Hematopoietic multipotent progenitor cell treated with erythropoietin and hydrocortisone succinate and interleukin-3 and kit ligand, for 4 days (in vitro differentiated cells): Measurements from ENCODE around the gene CHD9NB.
"Not testable (repeated sequence)": the region's sequence is repeated elsewhere in the genome, so short reads cannot be mapped to it uniquely, and the experiment has no call there.

Source experiments
- DNase-seq: peaks from one replicate; pipeline ENCODE4 v3.0.0-alpha.2; 2015

The CHD9NB gene

DNA sequence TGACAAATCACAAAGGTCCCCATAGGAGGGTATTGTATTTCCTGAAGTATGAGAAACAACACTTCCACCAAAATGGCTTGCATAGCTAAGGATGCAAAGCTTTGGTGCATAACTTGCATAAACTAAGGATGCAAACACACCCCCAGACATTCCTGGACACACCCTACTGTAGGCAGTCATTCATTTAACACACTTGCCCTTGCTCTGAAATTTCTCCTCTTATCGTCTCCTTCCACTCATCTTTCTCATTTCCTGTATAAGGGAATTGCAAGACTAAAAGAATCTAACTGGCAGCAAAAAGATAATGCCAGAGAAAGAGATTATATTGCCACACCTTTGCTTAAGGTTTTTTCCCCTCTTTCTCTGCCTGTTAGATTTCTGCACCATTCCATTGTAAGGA lies 30.4 kb upstream of the CHD9NB start:
- DNase-seq, result peak; percentile 74

DNA sequence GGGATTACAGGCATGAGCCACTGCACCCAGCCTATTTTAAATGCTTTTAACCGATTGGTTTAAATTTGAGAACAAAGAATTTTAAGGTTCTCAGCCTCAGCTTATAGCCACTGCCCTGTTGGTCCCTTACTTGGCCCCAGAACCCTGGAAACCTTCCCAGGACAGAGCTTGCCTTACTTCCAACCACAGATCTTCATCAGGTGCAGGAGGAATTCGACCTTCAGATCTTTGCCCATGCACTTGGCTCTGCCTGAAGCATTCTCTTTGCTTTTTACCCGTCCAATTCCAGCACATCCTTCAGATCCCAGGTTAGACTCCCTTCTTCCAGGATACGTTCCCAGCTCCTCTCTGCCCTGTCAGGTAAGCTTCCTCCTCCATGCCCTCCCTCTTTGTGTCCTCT lies 29.8 kb upstream of the CHD9NB start:
- DNase-seq, result no peak

DNA sequence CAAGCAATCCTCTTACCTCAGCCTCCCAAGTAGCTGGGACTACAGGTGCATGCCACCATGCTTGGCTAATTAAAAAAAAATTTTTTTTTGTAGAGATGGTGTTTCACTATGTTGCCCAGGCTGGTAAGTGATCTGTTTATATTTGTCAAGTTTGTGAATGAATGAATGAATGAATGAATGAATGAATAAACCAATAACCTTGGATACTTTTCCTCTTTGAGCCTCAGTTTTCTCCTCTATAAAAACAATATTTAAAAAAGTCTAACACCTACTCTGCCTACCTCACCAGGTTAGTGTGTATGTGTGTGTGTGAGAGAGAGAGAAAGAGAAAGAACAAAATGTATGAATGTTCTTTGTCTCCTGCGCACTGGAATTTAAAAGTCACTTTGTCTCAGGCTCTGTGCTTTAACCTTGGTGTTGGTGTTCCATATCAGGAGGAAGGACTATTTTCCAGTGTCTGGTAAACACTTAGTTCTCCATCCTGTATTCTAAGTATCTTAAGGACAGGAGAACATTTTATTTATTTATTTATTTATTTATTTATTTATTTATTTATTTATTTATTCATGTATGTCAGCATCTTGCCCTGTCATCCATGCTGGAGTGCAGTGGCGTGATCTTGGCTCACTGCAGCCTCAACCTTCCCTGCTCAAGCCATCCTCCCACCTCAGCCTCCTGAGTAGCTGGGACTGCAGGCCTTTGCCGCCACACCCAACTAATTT lies 29.1 kb upstream of the CHD9NB start:
- no peak for DNase-seq

DNA sequence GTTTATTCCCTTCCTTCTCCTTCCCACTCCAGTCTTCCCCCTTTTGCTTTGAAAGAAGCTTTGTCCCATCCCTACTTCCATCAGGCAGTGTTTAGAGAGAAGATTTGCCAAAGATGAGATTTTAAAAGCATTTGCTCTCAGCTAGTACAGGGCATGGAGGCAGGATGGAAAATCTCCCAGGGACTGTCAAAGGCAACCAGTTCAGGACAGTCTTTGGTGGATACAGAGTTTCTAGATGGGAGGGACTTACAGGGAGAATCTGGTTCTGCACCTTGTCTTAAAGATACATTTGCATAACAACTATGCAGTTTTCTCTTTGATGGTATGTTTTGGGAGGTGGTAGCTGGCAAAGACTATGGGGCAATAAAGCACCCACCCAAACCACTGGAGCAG lies 28.3 kb upstream of the CHD9NB start:
- DNase-seq, result no peak

DNA sequence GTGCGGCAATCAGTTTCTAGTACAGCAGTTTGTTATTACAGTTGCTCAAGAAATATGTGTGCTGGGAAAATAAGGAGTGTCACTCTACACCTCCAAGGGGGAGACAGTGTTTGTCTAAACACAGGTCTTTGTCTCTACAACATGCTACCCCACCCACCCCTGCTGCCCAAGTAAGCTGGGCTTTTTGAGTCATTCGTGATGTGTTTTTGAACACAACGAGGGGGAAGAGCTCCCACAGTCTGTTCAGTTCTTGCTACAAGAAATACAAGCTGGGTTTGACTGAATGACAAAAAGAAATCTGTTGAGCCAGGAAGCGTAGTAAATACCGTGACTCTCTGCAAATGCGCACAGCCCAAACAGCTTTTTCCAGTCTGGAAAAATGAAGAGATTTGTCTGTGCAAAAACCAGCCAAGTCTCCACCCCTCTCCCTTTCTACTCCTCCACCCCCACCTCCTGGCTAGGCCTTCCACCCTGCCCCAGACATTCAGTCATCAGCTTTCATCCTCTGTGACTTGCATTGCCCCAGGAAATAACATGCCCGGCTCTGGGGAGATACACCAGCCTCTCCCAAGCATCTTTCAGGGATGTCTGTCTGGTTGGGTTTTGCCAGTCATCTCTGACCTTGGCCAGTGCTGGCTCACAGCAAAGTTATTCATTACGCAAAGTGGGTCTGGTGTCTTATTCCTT lies 27.8 kb upstream of the CHD9NB start:
- DNase-seq, result no peak

DNA sequence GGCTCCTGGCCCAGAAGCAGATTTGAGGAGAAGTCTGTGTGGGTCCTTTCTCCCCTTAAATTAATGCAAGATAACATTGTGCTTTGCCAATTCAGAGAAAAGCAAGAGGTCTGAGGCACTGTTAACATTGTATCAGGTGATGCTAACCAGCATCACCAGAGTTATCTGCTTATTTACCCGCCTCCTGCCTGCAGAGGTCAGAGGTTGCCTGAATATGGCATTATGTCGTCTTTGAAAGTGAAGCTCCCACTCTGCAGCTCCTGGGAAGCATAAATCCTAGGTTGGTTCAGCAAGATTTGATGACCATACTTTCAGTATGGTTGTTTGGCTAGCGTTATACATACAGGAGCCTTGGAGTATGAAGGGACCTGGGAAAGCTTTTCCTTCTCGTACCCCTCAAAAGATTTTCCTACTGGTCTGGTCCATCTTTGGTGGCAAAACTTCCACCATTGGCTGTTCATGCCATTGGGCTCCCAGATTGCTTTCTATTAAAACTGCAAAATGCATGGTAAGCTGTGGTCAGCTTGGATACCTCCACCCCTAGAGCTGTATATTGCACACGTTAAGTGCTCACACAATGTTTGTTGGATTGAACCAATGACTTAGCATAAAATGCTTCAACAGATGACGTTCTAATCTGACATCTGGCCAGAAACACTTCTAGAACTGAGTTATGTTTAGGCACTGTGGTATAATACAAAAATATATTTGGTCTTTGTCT lies 26.2 kb upstream of the CHD9NB start:
- peak; percentile 73 for DNase-seq

DNA sequence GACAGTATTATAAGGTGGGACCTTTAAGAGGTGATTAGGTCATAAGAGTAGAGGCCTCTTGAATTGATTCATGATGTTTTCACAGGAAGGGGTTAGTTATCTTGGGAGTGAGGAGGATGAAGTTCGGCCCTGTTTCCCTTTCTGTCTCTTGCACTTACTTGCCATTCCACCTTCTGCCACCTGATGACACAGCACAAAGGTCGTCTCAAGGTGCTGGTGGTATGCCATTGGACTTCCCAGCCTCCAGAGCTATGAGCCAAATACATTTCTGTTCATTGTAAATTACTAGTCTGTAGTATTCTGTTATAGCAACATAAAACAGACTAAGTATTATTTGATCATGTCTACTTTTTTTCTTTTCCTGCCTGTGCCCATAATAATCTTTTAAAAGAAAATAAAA lies 25.6 kb upstream of the CHD9NB start:
- no peak for DNase-seq

DNA sequence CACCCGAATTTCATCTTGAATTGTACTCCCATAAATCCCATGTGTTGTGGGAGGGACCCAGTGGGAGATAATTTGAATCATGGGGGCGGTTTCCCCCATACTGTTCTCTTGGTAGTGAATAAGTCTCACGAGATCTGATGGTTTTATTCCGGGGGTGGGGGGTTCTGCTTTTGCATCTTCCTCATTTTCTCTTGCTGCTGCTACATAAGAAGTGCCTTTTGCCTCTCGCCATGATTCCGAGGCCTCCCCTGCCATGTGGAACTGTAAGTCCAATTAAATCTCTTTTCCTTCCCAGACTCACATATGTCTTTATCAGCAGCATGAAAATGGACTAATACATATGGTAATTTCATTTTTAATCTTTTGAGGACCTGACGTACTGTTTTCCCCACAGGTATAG lies 22.8 kb upstream of the CHD9NB start:
- not testable (repeated sequence) for DNase-seq

DNA sequence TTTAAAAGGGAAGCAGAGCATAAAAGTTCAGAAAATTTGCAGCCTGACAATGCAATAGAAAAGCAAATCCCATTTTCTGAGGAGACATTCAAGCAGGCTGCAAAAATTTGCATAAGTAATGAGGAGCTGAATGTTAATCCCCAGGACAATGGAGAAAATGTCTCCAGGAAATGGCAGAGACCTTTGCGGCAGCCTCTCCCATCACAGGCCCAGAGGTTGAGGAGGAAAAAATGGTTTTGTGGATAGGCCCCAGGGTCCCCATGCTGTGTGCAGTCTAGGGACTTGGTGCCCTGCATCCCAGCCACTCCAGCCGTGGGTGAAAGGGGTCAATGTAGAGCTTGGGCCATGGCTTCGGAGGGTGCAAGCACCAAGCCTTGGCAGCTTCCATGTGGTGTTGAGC lies 21.6 kb upstream of the CHD9NB start:
- not testable (repeated sequence) for DNase-seq

DNA sequence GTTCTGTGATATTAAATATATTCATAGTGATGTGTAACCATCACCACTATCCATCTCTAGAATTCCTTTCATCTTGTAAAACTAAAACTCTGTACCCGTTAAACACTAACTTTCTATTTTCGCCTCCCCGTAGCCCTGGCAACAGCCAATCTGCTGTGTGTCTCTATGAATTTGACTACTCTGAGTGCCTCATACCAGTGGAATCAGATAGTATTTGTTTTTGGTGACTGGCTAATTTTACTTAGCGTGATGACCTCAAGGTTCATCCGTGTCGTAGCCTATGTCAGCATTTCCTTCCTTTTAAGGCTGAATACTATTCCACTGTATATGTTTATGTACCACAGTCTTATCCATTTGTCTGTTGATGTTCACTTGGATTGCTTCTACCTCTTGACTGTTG lies 20.3 kb upstream of the CHD9NB start:
- no peak for DNase-seq

DNA sequence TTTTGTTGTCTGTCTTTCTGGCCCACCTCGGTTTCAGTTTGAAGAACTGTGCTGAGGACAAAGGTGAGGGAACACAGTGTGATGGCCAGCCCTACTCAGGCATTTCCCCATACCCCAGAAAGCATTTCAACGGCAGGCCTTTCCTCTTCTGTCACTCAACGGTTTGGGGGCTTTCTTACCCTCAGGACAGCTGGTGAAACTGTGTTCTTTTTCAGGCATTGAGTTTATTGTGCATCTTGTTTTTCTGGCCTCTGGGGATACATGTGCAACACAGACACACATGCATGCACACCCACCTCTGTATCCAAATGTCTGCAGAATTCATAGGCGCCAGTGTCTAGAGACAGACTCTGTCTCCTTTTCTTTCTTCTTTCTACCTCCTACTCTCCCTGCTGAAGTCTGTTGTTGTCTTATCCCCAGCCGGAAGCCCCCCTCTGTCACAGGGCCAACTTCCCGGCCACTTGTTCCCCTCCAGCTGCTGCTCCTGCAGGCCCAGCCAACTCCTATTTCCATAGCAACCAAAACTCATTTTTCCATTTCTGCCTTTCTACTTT lies 19.1 kb upstream of the CHD9NB start:
- DNase-seq, result peak; percentile 66

DNA sequence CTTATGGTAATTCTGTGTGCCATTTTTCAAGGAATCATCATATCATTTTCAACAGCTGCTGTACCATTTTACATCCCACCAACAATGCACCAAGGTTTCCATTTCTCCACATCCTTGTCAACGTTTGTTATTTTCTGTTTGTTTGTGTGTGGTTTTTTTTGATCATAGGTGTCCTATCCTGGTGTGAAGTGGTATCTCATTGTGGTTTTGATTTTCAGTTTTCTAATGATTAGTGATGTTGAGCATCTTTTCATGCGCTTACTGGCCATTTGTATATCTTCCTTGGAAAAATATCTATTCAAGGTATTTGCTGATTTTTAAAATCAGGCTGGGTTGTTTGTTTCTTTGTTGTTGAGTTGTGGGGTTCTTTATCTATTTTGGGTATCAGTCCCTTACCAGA lies 17.1 kb upstream of the CHD9NB start:
- DNase-seq, result no peak

DNA sequence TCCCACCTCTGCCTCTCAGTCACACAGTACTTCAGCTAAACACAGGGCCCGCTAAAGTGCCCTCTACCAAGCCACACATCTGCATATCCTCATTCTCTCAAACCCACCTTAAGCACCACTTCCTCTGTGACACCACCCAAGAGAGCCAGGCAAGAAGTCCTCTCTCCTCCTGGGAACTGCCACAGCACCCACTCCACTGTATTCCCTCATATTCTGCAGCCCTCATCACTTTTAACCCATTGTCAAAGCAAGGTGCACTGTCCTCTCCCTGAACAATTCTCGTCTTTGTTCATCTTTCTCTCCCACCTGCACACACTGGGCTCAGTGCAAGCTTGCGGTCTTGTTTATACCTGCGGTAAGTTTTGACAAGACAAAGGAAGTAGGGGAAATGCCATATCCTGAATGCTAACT lies 15.7 kb upstream of the CHD9NB start:
- DNase-seq, result no peak

DNA sequence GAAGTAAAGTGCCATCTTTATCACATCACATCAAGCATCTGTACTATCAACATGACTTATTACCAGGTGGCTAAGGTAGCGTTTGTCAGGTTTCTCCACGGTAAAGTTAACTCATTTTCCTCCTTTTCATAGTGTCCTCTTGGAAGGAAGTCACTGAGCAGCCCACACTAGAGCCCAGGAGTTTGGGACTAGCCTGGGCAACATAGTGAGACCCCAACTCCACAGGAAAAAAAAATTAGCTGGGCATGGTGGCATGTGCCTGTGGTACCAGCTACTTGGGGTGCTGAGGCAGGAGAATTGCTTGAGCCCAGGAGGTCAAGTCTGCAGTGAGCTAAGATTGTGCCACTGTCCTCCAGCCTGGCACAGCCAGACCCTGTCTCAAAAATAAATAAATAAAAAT lies 15.0 kb upstream of the CHD9NB start:
- no peak for DNase-seq

DNA sequence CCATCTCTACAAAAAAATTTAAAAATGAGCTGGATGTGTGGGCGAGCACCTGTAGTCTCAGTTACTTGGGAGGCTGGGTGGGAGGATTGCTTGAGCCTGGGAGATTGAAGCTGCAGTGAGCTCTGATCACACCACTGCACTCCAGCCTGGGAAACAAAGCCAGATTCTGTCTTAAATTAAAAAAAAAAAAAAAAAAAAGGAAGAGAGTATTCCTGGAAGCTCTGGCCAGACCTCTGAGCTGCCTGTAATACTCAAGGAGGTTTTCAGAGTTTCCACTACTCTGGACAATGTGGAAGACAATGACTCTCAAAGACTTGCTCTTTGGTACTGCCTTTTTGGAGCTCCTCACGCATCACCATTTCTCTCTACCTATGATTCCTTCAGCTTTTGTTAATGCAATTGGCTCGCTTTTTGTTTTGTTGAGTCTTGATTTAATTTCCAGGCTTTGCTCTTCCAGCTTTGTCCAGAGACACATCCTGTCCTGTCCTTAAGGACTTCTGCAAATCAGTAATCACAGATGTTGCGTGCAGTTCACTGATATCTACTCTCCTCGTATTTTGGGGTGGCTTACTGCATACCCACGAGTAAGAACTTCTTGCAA lies 12.9 kb upstream of the CHD9NB start:
- no peak for DNase-seq

DNA sequence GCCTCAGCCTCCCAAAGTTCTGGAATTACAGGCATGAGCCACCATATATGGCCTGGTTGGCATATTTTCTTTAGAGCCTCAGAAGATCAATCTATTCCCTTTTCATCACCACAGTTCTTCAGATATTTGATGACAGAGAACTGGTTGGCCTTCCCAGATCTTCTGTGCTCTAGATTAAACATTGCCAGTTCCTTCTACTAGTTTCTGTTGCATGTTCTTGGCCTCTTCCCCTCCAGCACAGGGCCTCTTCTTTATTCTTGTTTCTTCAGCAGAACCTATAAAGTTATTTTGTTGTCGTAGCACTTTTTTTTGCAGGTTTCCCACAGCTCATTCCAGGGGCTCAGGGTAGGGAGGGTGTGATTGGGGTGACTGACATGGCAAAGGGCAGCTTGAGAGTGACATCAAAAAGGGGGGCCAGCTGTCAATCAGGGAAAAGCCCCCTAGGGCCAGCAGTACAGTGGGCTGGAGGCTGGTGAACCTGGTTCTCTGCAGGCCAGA lies 11.4 kb upstream of the CHD9NB start:
- no peak for DNase-seq

DNA sequence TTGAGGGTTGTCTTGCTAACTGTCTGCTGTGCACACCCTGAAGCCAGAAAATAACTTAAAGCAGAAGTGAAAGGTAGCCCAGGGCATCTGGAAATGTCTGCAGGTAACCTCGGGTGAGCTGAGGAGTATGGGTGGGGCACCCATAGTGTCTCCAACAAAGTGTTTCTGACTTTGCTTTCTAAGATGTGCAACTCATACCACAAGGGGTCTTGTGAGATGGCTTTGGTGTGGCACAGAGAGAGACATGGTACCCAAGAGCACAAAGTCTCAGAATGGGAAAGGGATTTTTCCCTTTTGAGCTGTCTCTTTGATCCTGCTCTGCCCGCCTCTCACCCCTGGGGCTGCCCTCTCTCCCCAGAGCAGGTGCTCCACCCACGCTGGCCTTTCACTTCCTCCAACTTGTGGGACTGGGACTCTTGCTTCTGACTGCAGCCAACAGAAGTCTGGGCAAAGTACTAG lies 9.0 kb upstream of the CHD9NB start:
- peak; percentile 42 for DNase-seq

DNA sequence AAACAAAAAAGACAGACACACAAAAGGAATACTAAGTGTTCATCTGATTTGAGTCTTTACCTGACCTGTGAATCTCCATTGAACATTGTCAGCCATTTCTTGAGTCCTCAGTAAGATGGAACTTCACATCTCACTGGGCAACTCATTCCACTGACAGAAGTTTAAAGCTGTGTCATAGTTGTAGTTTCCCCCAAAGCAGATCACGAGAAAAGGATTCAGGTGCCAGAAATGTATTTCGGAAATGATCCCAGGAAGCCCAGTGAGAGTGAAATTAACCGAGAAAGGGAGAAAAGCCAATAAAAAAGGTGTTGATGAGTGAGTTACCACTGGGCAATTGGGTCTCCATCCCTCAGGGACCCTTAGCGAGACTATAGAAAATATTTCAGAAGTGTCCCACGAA lies 8.6 kb upstream of the CHD9NB start:
- no peak for DNase-seq

DNA sequence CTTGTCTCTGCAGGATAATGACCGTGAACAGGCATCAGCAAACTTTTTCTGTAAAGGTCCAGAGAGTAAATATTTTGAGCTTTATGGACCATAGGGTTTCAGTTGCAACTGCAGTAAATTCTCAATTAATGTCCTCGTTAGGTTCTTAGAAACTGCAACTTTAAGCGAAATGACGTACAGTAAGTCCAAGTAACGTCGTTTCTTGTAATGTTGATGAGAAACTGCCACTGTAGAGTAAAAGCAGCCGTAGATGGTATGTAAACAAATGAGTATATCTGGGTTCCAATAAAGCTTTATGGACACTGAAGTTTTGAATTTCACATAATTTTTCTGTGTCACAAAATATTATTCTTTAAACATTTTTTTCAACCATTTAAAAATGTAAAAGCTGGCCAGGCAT lies 7.0 kb upstream of the CHD9NB start:
- no peak for DNase-seq

DNA sequence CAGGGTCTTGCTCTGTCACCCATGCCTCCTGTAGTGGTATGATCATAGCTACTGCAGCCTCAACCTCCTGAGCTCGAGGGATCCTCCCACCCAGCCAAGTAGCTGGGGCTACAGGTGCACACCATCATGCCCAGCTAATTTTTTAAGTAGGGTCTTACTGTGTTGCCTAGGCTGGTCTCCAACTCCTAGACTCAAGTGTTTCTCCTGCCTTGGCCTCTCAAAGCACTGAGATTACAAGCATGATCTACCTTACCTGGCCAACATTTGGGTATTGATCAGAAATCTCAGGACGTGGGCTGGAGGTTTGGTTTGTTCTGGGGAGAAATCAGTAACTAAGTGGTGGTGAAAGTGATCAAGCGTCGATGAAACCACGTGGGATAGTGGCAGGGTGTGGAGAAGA lies 6.2 kb upstream of the CHD9NB start:
- no peak for DNase-seq

DNA sequence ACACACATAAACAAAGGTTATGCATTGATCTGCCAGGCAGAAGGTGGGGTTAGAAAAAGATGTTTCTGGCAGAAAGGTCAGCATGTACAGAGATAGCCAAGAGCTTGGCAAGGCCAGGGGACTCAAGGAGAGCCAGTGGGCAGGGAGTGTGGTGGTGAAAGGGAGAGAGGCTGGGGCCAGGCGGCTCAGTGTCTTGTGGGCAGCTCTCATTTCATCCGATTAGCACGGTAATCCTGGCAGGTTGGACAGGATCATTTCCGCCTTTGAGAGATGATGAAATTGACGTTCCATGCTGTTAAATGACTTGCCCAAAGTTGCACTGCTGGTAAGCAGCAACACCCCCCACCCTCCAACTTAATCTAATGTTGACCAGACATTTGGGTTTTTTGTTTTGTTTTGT lies 5.7 kb upstream of the CHD9NB start:
- DNase-seq, result no peak

DNA sequence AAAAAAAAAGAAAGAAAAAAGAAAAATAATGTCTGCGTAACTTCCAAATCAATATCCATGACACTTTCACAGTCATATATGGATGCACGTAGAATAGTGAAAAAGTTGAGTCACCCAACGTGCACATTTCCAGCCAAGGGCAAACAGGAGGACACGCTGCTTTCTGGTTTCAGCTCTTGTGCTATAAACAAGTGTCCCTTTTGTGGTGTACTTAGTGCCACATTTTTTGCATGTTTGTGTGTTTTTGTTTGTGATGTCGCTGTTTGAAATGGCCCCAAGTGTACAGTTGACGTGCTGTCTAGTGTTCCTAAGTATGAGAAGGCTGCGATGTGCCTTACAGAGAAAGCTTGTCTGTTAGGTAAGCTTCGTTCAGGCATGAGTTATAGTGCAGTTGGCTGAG lies 5.0 kb upstream of the CHD9NB start:
- no peak for DNase-seq

DNA sequence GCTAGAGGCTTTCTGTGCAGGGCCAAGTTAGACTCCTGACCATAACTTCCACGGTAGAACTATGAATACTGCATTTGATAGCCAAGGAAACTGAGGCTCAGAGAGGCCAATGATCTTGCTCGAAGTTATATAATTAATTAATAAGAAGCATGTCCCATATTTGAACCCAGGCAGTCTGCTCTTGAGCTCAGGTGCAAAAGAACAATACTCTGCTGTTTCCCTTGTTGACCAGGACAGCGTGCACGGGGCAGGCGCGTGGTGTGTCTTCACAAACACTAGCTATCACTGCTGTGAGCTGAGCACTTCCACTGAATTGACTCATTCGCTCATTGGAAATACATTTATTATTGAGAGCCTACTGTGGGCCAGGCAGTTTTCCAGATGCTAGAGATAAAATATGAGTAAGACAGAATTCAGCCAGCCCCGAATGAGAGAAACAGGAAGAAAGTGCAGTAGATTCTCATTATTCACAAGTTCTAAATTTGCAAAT lies 3.7 kb upstream of the CHD9NB start:
- DNase-seq, result peak; percentile 41
